Upper lobe of left lung (tissue), 6 donors: ENCODE results near the gene TFF3. TPM values are rescaled to one million over a fixed set of nuclear protein-coding genes. Genes with fewer than 3 reads are reported as not detected.

Experiments
- ATAC-seq, 2 donors: fragments of 200-7000 bp; cut with Tn5 transposase; one replicate each; pipeline ENCODE4 v1.9.1; 2022; ENCODE audit warnings: mild to moderate bottlenecking in 2 of 2, moderate library complexity in 2 of 2; ENCODE audit not compliant: low FRiP score in 2 of 2
- DNase-seq, 2 donors: peaks; one replicate each; pipeline ENCODE4 v3.0.0-alpha.2; 2019 to 2020
- H3K27ac ChIP-seq, 4 donors: fragments of 200-600 bp; sonication (generic); one replicate each; pipeline ENCODE4 v1.5.1; 2016 to 2019
- H3K27me3 ChIP-seq, 4 donors: fragments of 200-600 bp; sonication (generic); one replicate each; pipeline ENCODE4 v1.5.1; 2017 to 2019
- H3K36me3 ChIP-seq, 4 donors: fragments of 200-600 bp; sonication (generic); one replicate each; pipeline ENCODE4 v1.5.1; 2016 to 2019
- H3K4me1 ChIP-seq, 4 donors: fragments of 200-600 bp; sonication (generic); one replicate each; pipeline ENCODE4 v1.5.1; 2018 to 2019
- H3K4me3 ChIP-seq, 4 donors: fragments of 200-600 bp; sonication (generic); one replicate each; pipeline ENCODE4 v1.5.1; 2017 to 2019; ENCODE audit warnings: mild to moderate bottlenecking in 2 of 4, moderate library complexity in 1 of 4
- H3K9me3 ChIP-seq, 4 donors: fragments of 200-600 bp; sonication (generic); one replicate each; pipeline ENCODE4 v1.5.1; 2018 to 2019
- EP300 ChIP-seq, 4 donors: sonication (generic); formaldehyde crosslinking; IDR thresholded peaks; one replicate each; pipeline ENCODE4 v1.5.1; 2017; ENCODE audit warnings: antibody characterized with exemption in 4 of 4, control low read depth in 2 of 4
- POLR2A ChIP-seq, 4 donors: fragments of 450-650 bp; IDR thresholded peaks; one replicate each; pipeline ENCODE4 v1.5.1; 2016 to 2017; ENCODE audit warnings: antibody characterized with exemption in 4 of 4, mild to moderate bottlenecking in 2 of 4
- POLR2AphosphoS5 ChIP-seq, 2 donors: sonication (generic); formaldehyde crosslinking; IDR thresholded peaks; one replicate each; pipeline ENCODE4 v1.5.1; 2017; ENCODE audit warnings: antibody characterized with exemption in 2 of 2
- WGBS, 2 donors: methylation state at CpG; one replicate each; pipeline ENCODE4 v1.1.5; 2017 to 2018; 5-methylcytosine and 5-hydroxymethylcytosine counted together
- total RNA-seq, 6 donors: library from RNA; depleted of rRNA in 4 of 6; stranded (reverse); fragments of >200 nt in 4 of 6; gene quantifications; one replicate each; pipeline versions ENCODE4 v1.1.0 to v1.2.1, GENCODE V29; 2016 to 2021
- TF ChIP-seq, protein P1 (sequence below), 6 experiments: fragments of 450-650 bp in 4 of 6; fragments of 200-600 bp in 2 of 6; sonication (generic) in 2 of 6; IDR thresholded peaks; one replicate each; pipeline ENCODE4 v1.5.1; 2016 to 2019; ENCODE audit warnings: antibody characterized with exemption in 6 of 6
- donor health status: DM: no; HTN: no; CAD: no; lungs with moderate emphysema.
- donor health status: DM: no; HTN: yes; CAD: no; lungs with severe emphysema.

TFF3 gene
- total RNA-seq, 6 donors from 2014 or later, result 5.9 to 21.5 (median 18.2) TPM

DNA sequence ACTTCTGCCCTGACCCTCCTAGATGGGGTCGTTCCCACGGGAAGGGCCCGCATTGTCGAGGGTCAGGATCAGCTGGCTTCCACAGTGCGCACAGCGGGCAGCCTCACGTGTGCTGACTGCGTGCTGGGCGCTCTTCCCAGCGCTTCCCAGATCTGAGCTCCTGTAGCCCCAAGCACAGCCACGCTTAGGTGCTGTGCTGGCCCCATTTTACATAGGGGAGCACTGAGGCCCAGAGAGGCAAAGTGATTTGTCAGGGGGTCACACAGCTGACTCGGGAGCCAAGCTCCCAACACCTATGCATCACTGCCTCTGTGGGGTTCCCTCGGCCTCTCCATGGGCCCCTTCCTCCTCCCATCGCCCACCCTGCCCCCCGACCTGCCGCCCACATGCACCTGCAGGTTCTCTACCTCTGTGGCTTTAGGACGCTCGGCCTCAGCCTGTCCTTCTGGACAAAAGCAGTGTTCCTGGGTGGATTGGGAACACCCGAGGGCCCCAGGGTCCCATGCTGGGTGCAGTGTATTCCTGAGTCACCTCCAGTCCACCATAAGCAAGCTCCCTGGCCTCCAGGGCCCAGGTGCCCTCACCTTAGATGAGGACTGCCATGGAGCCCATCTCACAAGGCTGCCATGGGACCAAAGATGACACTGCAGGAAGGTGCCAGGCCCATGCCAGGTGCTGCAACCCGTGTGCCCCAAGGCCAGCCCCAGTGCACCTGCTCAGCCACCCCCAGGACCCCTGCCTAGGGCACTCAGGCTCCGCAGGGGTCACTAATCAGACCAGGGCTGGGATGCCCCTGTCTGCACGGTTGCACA is 23.3 kb downstream of the TFF3 start:
- Histone ChIP-seq H3K4me1 (no peaks in the 10 kb centered on the region), H3K36me3 (peaks cover 2 to 80% (median 40%) of the 10 kb centered on the region in 4 donors), H3K27me3 (no peaks in the 10 kb centered on the region), H3K9me3 (no peaks in the 10 kb centered on the region), H3K4me3 (no peak overlapping the region), H3K27ac (no peak overlapping the region)
- 91 to 94% methylated on average over 15 to 20 of the region's 22 CpGs for WGBS, 2 donors
- ATAC-seq (peak in 1 of 2 donors; percentile 30), DNase-seq (no peak)
- TF ChIP-seq POLR2A (IDR thresholded peaks at IDR 0.05), result no peak
- no peak for TF ChIP-seq EP300 (IDR thresholded peaks at IDR 0.05)
- TF ChIP-seq, protein P1, sequence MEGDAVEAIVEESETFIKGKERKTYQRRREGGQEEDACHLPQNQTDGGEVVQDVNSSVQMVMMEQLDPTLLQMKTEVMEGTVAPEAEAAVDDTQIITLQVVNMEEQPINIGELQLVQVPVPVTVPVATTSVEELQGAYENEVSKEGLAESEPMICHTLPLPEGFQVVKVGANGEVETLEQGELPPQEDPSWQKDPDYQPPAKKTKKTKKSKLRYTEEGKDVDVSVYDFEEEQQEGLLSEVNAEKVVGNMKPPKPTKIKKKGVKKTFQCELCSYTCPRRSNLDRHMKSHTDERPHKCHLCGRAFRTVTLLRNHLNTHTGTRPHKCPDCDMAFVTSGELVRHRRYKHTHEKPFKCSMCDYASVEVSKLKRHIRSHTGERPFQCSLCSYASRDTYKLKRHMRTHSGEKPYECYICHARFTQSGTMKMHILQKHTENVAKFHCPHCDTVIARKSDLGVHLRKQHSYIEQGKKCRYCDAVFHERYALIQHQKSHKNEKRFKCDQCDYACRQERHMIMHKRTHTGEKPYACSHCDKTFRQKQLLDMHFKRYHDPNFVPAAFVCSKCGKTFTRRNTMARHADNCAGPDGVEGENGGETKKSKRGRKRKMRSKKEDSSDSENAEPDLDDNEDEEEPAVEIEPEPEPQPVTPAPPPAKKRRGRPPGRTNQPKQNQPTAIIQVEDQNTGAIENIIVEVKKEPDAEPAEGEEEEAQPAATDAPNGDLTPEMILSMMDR (IDR thresholded peaks at IDR 0.05), result no peak
- TF ChIP-seq POLR2AphosphoS5 (IDR thresholded peaks at IDR 0.05), result no peak

DNA sequence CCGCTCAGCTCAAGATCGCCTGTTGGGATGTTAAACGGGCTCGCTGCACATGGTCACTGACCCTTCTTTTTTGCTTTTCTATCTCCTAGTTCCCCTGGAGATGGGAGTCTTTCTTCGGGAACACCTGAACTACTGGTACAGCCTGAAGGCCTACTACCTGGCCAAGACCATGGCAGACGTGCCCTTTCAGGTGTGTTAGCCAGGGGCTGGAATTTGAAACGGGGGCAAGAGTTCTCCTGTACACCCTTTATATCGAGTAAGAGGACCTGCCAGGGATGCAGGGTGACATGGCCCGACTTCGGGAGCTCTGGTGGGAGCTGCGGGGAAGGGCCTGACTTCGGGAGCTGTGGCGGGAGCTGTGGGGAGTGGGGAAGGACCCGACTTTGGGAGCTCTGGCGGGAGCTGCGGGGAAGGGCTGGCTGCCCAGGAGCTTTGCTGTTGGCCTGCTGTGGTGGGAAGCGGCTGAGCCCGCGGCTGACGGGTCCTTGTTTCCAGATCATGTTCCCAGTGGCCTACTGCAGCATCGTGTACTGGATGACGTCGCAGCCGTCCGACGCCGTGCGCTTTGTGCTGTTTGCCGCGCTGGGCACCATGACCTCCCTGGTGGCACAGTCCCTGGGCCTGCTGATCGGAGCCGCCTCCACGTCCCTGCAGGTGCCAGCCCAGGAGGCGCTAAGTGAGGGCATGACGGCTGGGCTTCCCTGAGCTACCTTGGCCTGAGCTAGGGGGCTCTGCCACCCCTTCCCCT is 24.0 kb downstream of the TFF3 start:
- no peaks in the 10 kb centered on the region for H3K4me1 ChIP-seq
- DNase-seq (peak in 1 of 2 donors; percentile 82), ATAC-seq (peak in 1 of 2 donors; percentile 9)
- H3K4me3 ChIP-seq, result no peak overlapping the region
- WGBS, 2 donors, result 92 to 94% methylated on average over 23 to 35 of the region's 35 CpGs
- H3K27me3 ChIP-seq, result no peaks in the 10 kb centered on the region
- peaks cover 2 to 80% (median 42%) of the 10 kb centered on the region in 4 donors for H3K36me3 ChIP-seq
- no peak overlapping the region for H3K27ac ChIP-seq
- TF ChIP-seq EP300 (IDR thresholded peaks at IDR 0.05) (no peak), POLR2AphosphoS5 (IDR thresholded peaks at IDR 0.05) (no peak), POLR2A (IDR thresholded peaks at IDR 0.05) (no peak)
- TF ChIP-seq, protein P1 (IDR thresholded peaks at IDR 0.05), result no peak
- H3K9me3 ChIP-seq, result no peaks in the 10 kb centered on the region

DNA sequence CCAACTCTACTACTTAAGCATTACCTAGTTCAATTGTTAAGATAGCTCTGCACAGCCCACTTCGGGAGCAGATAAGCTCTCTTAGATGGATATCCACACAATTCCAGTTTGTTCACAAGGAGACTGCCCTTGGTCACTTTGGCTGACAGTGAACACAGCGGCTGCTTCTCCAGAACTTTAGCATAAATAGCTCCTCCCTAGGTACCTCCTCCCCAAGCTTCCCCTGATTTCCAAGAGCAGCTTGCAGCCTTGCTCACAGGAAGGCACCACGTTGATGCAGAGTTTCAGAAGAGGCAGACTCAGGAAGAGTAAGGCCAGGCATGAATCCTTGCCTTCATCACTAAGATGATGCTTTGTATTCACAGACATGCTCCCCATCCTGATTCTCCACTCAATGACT is 24.7 kb downstream of the TFF3 start:
- no peak overlapping the region for H3K4me3 ChIP-seq
- H3K4me1 ChIP-seq, result no peaks in the 10 kb centered on the region
- H3K36me3 ChIP-seq, result peaks cover 2 to 81% (median 40%) of the 10 kb centered on the region in 4 donors
- DNase-seq (no peak), ATAC-seq (no peak)
- H3K27me3 ChIP-seq, result no peaks in the 10 kb centered on the region
- WGBS, 2 donors, result 67 to 73% methylated on average over 3 of the region's 3 CpGs
- H3K9me3 ChIP-seq, result no peaks in the 10 kb centered on the region
- TF ChIP-seq, protein P1 (IDR thresholded peaks at IDR 0.05), result no peak
- no peak overlapping the region for H3K27ac ChIP-seq

DNA sequence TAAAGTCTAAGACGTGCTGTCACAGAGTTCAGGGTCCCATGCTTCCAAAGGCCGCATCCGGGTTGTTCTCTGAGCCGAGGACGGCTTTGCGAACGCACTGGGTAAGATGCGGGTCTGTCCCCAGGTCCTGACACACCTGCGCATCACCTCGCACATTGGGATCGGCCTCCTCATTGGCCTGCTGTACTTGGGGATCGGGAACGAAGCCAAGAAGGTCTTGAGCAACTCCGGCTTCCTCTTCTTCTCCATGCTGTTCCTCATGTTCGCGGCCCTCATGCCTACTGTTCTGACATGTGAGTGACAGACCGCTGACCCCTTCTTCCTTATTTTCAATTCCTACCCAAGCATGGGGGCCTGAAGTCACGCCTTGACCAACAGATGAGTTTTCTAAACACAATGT is 25.3 kb downstream of the TFF3 start:
- TF ChIP-seq, protein P1 (IDR thresholded peaks at IDR 0.05), result no peak
- TF ChIP-seq EP300 (IDR thresholded peaks at IDR 0.05) (no peak), POLR2A (IDR thresholded peaks at IDR 0.05) (no peak), POLR2AphosphoS5 (IDR thresholded peaks at IDR 0.05) (no peak)
- H3K36me3 ChIP-seq, result peaks cover 2 to 84% (median 38%) of the 10 kb centered on the region in 4 donors
- no peak overlapping the region for H3K4me3 ChIP-seq
- H3K4me1 ChIP-seq, result no peaks in the 10 kb centered on the region
- ATAC-seq (peak in 1 of 2 donors; percentile 56), DNase-seq (peak in 1 of 2 donors; percentile 82)
- H3K9me3 ChIP-seq, result no peaks in the 10 kb centered on the region
- H3K27ac ChIP-seq, result no peak overlapping the region
- WGBS, 2 donors, result 80 to 85% methylated on average over 18 of the region's 18 CpGs
- H3K27me3 ChIP-seq, result no peaks in the 10 kb centered on the region
